HEK293 (cell line): ENCODE measurements around the gene CYB5R4.
A peak's percentile ranks its signal among the peaks of the same experiment; 100 is the strongest.

Experiments
- CTCF ChIA-PET: fragments of 350-600 bp; formaldehyde crosslinking; extraction: SDS; loops from one replicate; lab custom pipeline; 2021; ENCODE audit warnings: antibody characterized with exemption; lab: Yijun Ruan, JAX
- POLR2A ChIA-PET: fragments of 300-600 bp; formaldehyde crosslinking; extraction: SDS; loops from one replicate; lab custom pipeline; 2020; ENCODE audit warnings: antibody characterized with exemption, inconsistent platforms; lab: Yijun Ruan, JAX
- H3K27ac ChIP-seq: fragments of 200-500 bp; sonication (Bioruptor generic); 2 replicates; pipeline ENCODE4 v1.5.1; 2014; ENCODE audit warnings: low read depth, low read length, control low read depth, inconsistent platforms; ENCODE audit errors: extremely low read depth
- H3K36me3 ChIP-seq, 2 experiments: fragments of 200-500 bp in 1 of 2; sonication (Bioruptor generic) in 1 of 2; 1 replicate in 1 of 2; 2 replicates in 1 of 2; pipeline ENCODE4 v1.5.1; 2014 to 2017; ENCODE audit warnings: inconsistent platforms in 2 of 2, low read length in 2 of 2; ENCODE audit not compliant: control insufficient read depth in 2 of 2, insufficient read depth in 1 of 2
- H3K4me1 ChIP-seq: fragments of 200-500 bp; sonication (Bioruptor generic); 2 replicates; pipeline ENCODE4 v1.5.1; 2014; ENCODE audit warnings: mild to moderate bottlenecking, low read length, inconsistent platforms; ENCODE audit not compliant: control insufficient read depth, insufficient read depth
- H3K4me3 ChIP-seq: 2 replicates; pipeline ENCODE4 v1.5.1; 2011; ENCODE audit warnings: low read depth, mild to moderate bottlenecking, control low read depth, low read length, moderate library complexity
- H3K9me3 ChIP-seq: fragments of 200-500 bp; sonication (Bioruptor generic); 2 replicates; pipeline ENCODE4 v1.5.1; 2014; ENCODE audit warnings: low read depth, low read length, inconsistent platforms; ENCODE audit not compliant: control insufficient read depth, insufficient read depth
- INSM2 ChIP-seq: fragments of 450-650 bp; formaldehyde crosslinking; IDR thresholded peaks from 2 replicates; pipeline ENCODE4 v1.5.1; 2016; ENCODE audit warnings: missing biosample characterization, missing genetic modification characterization
- KLF10 ChIP-seq: fragments of 450-650 bp; IDR thresholded peaks from 2 replicates; pipeline ENCODE4 v1.5.1; 2018; ENCODE audit warnings: missing biosample characterization, mild to moderate bottlenecking, missing genetic modification characterization
- MZF1 ChIP-seq: fragments of 450-650 bp; formaldehyde crosslinking; IDR thresholded peaks from 2 replicates; pipeline ENCODE4 v1.5.1; 2017; ENCODE audit warnings: missing biosample characterization, missing genetic modification characterization, borderline replicate concordance
- PRDM2 ChIP-seq: fragments of 450-650 bp; formaldehyde crosslinking; IDR thresholded peaks from 2 replicates; pipeline ENCODE4 v1.5.1; 2016; ENCODE audit warnings: missing biosample characterization, missing genetic modification characterization, borderline replicate concordance
- SALL2 ChIP-seq: fragments of 450-650 bp; formaldehyde crosslinking; IDR thresholded peaks from 2 replicates; pipeline ENCODE4 v1.5.0; 2017; ENCODE audit warnings: missing biosample characterization, mild to moderate bottlenecking, missing genetic modification characterization, borderline replicate concordance
- SETDB1 ChIP-seq: IDR thresholded peaks from one replicate; pipeline ENCODE4 v1.6.1; 2017; ENCODE audit warnings: mild to moderate bottlenecking, low read length, moderate library complexity, mixed read lengths; ENCODE audit not compliant: insufficient read length
- ZBTB48 ChIP-seq: fragments of 450-650 bp; formaldehyde crosslinking; IDR thresholded peaks from 2 replicates; pipeline ENCODE4 v1.5.1; 2016; ENCODE audit warnings: missing biosample characterization, missing genetic modification characterization
- ZNF292 ChIP-seq: fragments of 450-650 bp; formaldehyde crosslinking; IDR thresholded peaks from 2 replicates; pipeline ENCODE4 v1.5.1; 2016; ENCODE audit warnings: low read depth, missing biosample characterization, missing genetic modification characterization, borderline replicate concordance
- ZNF302 ChIP-seq: fragments of 450-650 bp; formaldehyde crosslinking; IDR thresholded peaks from 2 replicates; pipeline ENCODE4 v1.5.1; 2016; ENCODE audit warnings: missing biosample characterization, missing genetic modification characterization, low read depth
- ZNF341 ChIP-seq: fragments of 450-650 bp; formaldehyde crosslinking; IDR thresholded peaks from 2 replicates; pipeline ENCODE4; 2016; ENCODE audit warnings: low read depth, missing biosample characterization, missing genetic modification characterization
- ZNF350 ChIP-seq: fragments of 450-650 bp; formaldehyde crosslinking; IDR thresholded peaks from 2 replicates; pipeline ENCODE4 v1.5.0; 2017; ENCODE audit warnings: missing biosample characterization, mild to moderate bottlenecking, missing genetic modification characterization
- ZNF366 ChIP-seq: fragments of 450-650 bp; formaldehyde crosslinking; conservative IDR thresholded peaks from 2 replicates; pipeline ENCODE4 v1.5.1; 2016; ENCODE audit warnings: missing biosample characterization, missing genetic modification characterization
- ZNF37A ChIP-seq: fragments of 450-650 bp; IDR thresholded peaks from 2 replicates; pipeline ENCODE4 v1.5.1; 2018; ENCODE audit warnings: missing biosample characterization, missing genetic modification characterization
- ZNF416 ChIP-seq: fragments of 450-650 bp; formaldehyde crosslinking; IDR thresholded peaks from 2 replicates; pipeline ENCODE4 v1.5.1; 2016; ENCODE audit warnings: missing biosample characterization, missing genetic modification characterization
- ZNF473 ChIP-seq: fragments of 450-650 bp; formaldehyde crosslinking; IDR thresholded peaks from 2 replicates; pipeline ENCODE4 v1.5.1; 2017; ENCODE audit warnings: missing biosample characterization, missing genetic modification characterization
- ZNF544 ChIP-seq: fragments of 450-650 bp; formaldehyde crosslinking; IDR thresholded peaks from 2 replicates; pipeline ENCODE4 v1.5.0; 2017; ENCODE audit warnings: missing biosample characterization, missing genetic modification characterization
- ZNF555 ChIP-seq: fragments of 450-650 bp; formaldehyde crosslinking; conservative IDR thresholded peaks from 2 replicates; pipeline ENCODE4 v1.5.1; 2017; ENCODE audit warnings: missing biosample characterization, mild to moderate bottlenecking, missing genetic modification characterization, inconsistent platforms
- ZNF629 ChIP-seq: fragments of 450-650 bp; formaldehyde crosslinking; IDR thresholded peaks from 2 replicates; pipeline ENCODE4 v1.5.1; 2017; ENCODE audit warnings: missing biosample characterization, missing genetic modification characterization
- TF ChIP-seq, protein P1 (sequence below): fragments of 450-650 bp; formaldehyde crosslinking; conservative IDR thresholded peaks from 2 replicates; pipeline ENCODE4 v1.5.1; 2016; ENCODE audit warnings: low read depth, missing biosample characterization, missing genetic modification characterization

Gene CYB5R4

DNA sequence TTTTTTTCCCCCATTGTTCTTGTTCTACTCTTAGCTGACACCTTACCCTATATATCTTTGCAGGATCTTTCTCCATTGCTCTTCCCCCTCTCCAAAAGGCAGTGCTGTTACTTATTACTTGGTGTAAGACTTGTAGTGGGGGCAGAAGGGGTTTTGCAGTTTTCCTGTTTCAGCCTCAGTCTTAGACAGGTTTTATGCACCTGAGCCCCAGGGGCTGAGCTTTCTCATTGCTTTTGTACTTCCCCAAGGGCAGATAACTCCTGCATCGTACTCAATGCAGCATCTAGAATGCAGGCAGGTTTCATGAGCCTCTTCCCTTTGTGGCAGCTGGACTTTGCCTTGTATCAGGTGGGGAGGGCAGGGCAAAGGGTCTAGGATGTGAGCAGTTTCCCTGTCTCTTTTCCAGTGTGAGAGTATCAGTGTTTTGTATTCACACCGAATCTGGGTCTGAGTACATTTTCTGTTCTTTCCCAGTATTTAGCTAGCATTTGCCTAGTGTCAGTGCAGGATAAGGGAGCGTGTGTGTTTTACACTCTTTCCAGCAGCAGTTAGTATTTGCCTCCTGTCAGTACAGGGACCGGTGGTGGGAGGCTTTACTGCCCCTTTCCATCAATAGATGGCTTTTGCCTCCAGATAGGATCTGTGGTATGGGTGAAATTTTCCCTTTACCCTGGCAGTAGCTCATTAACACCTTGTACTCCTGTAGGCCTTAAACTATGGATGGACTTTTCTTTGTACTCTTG is 19.6 kb downstream of the CYB5R4 start:
- Histone ChIP-seq H3K4me1 (peaks cover 8% of the 10 kb centered on the region; the same call in 1 of the 2 replicates), H3K9me3 (no peaks in the 10 kb centered on the region)
- ChIA-PET CTCF (interaction anchor here (0.7 to 2.0 kb wide), 6 partner anchors 10 to 543 kb away, joined by 3 to 8 read pairs (median 4); partner anchors contain the start of gene CYB5R4), POLR2A (interaction anchor here (1.2 kb wide), 1 partner anchor 19 kb away, joined by 9 read pairs; the partner anchor contains the start of gene CYB5R4)
- TF ChIP-seq ZBTB48 (tag by site-specific recombination) (peak; percentile 99), PRDM2 (tag by site-specific recombination) (no peak)
- TF ChIP-seq, all 188 proteins: peak for 1
- Histone ChIP-seq H3K4me3 (no peak overlapping the region), H3K27ac (no peak overlapping the region), H3K36me3 (no peaks in the 10 kb centered on the region; a peak in 1 of 3 replicates)

- Histone ChIP-seq H3K27ac (no peak overlapping the region), H3K9me3 (no peaks in the 10 kb centered on the region), H3K4me3 (no peak overlapping the region), H3K36me3 (no peaks in the 10 kb centered on the region; a peak in 1 of 3 replicates), H3K4me1 (peaks cover 11% of the 10 kb centered on the region; the same call in 1 of the 2 replicates)
- CTCF ChIA-PET = interaction anchor here (0.9 to 2.0 kb wide), 4 partner anchors 9 to 542 kb away, joined by 3 to 8 read pairs (median 4); partner anchors contain the start of gene CYB5R4
- POLR2A ChIA-PET = interaction anchor here (1.2 kb wide), 1 partner anchor 20 kb away, joined by 9 read pairs; the partner anchor contains the start of gene CYB5R4
- no peak for TF ChIP-seq ZNF341 (tag by site-specific recombination)
- TF ChIP-seq SETDB1 = no peak
- peak; percentile 88 for TF ChIP-seq KLF10 (tag by site-specific recombination)
- TF ChIP-seq, protein P1, sequence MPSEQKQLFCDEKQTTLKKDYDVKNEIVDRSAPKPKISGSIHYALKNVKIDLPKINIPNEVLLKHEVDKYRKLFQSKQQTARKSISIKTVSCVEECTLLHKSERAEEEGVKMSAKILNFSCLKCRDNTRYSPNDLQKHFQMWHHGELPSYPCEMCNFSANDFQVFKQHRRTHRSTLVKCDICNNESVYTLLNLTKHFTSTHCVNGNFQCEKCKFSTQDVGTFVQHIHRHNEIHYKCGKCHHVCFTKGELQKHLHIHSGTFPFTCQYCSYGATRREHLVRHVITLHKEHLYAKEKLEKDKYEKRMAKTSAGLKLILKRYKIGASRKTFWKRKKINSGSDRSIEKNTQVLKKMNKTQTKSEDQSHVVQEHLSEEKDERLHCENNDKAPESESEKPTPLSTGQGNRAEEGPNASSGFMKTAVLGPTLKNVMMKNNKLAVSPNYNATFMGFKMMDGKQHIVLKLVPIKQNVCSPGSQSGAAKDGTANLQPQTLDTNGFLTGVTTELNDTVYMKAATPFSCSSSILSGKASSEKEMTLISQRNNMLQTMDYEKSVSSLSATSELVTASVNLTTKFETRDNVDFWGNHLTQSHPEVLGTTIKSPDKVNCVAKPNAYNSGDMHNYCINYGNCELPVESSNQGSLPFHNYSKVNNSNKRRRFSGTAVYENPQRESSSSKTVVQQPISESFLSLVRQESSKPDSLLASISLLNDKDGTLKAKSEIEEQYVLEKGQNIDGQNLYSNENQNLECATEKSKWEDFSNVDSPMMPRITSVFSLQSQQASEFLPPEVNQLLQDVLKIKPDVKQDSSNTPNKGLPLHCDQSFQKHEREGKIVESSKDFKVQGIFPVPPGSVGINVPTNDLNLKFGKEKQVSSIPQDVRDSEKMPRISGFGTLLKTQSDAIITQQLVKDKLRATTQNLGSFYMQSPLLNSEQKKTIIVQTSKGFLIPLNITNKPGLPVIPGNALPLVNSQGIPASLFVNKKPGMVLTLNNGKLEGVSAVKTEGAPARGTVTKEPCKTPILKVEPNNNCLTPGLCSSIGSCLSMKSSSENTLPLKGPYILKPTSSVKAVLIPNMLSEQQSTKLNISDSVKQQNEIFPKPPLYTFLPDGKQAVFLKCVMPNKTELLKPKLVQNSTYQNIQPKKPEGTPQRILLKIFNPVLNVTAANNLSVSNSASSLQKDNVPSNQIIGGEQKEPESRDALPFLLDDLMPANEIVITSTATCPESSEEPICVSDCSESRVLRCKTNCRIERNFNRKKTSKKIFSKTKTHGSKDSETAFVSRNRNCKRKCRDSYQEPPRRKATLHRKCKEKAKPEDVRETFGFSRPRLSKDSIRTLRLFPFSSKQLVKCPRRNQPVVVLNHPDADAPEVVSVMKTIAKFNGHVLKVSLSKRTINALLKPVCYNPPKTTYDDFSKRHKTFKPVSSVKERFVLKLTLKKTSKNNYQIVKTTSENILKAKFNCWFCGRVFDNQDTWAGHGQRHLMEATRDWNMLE (tag by site-specific recombination) = no peak
- no peak for TF ChIP-seq SALL2 (tag by site-specific recombination)
- TF ChIP-seq ZNF555 (tag by site-specific recombination) = no peak
- TF ChIP-seq ZNF629 (tag by site-specific recombination) = peak; percentile 80
- TF ChIP-seq ZNF416 (tag by site-specific recombination) = no peak
- TF ChIP-seq ZNF350 = no peak
- TF ChIP-seq ZNF366 (tag by site-specific recombination) = 0 out of 2 replicates have a peak, but pooled peaks have one; percentile 42
- TF ChIP-seq MZF1 (tag by site-specific recombination) = no peak
- TF ChIP-seq ZNF544 (tag by site-specific recombination) = no peak
- TF ChIP-seq INSM2 (tag by site-specific recombination) = no peak
- TF ChIP-seq ZNF37A (tag by site-specific recombination) = no peak
- TF ChIP-seq ZNF292 (tag by site-specific recombination) = no peak
- no peak for TF ChIP-seq ZNF473 (tag by site-specific recombination)
- TF ChIP-seq ZNF302 = no peak
Observed at GRCh38 chr6:83879746-83880145, 20.3 kb downstream of the CYB5R4 start.
